HG03103 (cell line): ENCODE measurements around the gene LMX1B.
"Not testable (repeated sequence)": the region's sequence is repeated elsewhere in the genome, so short reads cannot be mapped to it uniquely, and the experiment has no call there.

Source experiments
- ATAC-seq: cut with Tn5 transposase; IDR thresholded peaks from one replicate; pipeline ENCODE4 v1.9.1; 2021; ENCODE audit warnings: low read depth; ENCODE audit not compliant: unreplicated experiment

Gene LMX1B

GRCh38 chr9:126730592-126730991, 116.9 kb downstream of the LMX1B start:
- not testable (repeated sequence) for ATAC-seq

- ATAC-seq = no peak
Observed at GRCh38 chr9:126733005-126733404, 119.3 kb downstream of the LMX1B start.

- no peak for ATAC-seq
Observed at GRCh38 chr9:126734877-126735276, 121.1 kb downstream of the LMX1B start.

- no peak for ATAC-seq
Observed at GRCh38 chr9:126735482-126735881, 121.8 kb downstream of the LMX1B start.

GRCh38 chr9:126738553-126738952, 124.8 kb downstream of the LMX1B start:
- ATAC-seq = no peak

GRCh38 chr9:126743041-126743440, 129.3 kb downstream of the LMX1B start:
- ATAC-seq = no peak

GRCh38 chr9:126745574-126746411, 132.1 kb downstream of the LMX1B start:
- ATAC-seq = no peak
